CD4-positive, alpha-beta T cell (primary cell): Measurements from ENCODE around the gene SERPINB13. TPM values are rescaled to one million over a fixed set of nuclear protein-coding genes. Genes with fewer than 3 reads are reported as not detected.

ENCODE experiments used
- ATAC-seq: fragments of 200-7000 bp; cut with Tn5 transposase; one replicate; pipeline ENCODE4 v1.10.0; 2022; ENCODE audit warnings: mild to moderate bottlenecking; ENCODE audit not compliant: poor library complexity
- CTCF ChIA-PET: fragments of 350-600 bp; sonication (Branson Sonifier 250); formaldehyde crosslinking; loops from one replicate; lab custom pipeline; 2021; ENCODE audit warnings: antibody characterized with exemption, inconsistent platforms; lab: Charles Lee
- POLR2A ChIA-PET: fragments of 350-600 bp; sonication (Branson Sonifier 250); formaldehyde crosslinking; loops from one replicate; lab custom pipeline; 2021; ENCODE audit warnings: antibody characterized with exemption, inconsistent platforms; lab: Charles Lee
- DNase-seq, 14 experiments: peaks; one replicate each; pipeline ENCODE4 v3.0.0-alpha.2; 2013 to 2020; ENCODE audit warnings: mixed read lengths in 2 of 14
- H3K27ac ChIP-seq, 2 donors: one replicate each; pipeline versions ENCODE4 v1.5.1 to v1.7.0; 2013; ENCODE audit warnings: low read length in 2 of 2, low read depth in 1 of 2, mild to moderate bottlenecking in 1 of 2
- H3K27me3 ChIP-seq, 2 experiments: 1 replicate in 1 of 2; 2 replicates in 1 of 2; pipeline versions ENCODE4 v1.6.1 to v1.7.0; 2013; ENCODE audit warnings: low read length in 2 of 2, control low read depth in 1 of 2, mild to moderate bottlenecking in 1 of 2, moderate library complexity in 1 of 2; ENCODE audit not compliant: insufficient read depth in 2 of 2, control insufficient read depth in 1 of 2
- H3K36me3 ChIP-seq: one replicate; pipeline ENCODE4 v1.6.1; 2013; ENCODE audit warnings: low read length, control low read depth; ENCODE audit not compliant: insufficient read depth
- H3K4me1 ChIP-seq: one replicate; pipeline ENCODE4 v1.6.1; 2013; ENCODE audit warnings: low read length, control low read depth; ENCODE audit not compliant: insufficient read depth
- H3K4me3 ChIP-seq: one replicate; pipeline ENCODE4 v1.5.1; 2013; ENCODE audit warnings: mild to moderate bottlenecking, low read length, moderate library complexity
- H3K9me3 ChIP-seq, 2 experiments: 1 replicate in 1 of 2; 2 replicates in 1 of 2; pipeline versions ENCODE4 v1.6.1 to v1.7.0; 2013; ENCODE audit warnings: low read length in 2 of 2, mild to moderate bottlenecking in 2 of 2, control low read depth in 1 of 2, moderate library complexity in 1 of 2; ENCODE audit not compliant: control insufficient read depth in 1 of 2, insufficient read depth in 1 of 2
- H3K27ac Mint-ChIP-seq: one replicate; pipeline ENCODE4 v1.8.0; 2020; ENCODE audit warnings: mixed read lengths
- H3K27me3 Mint-ChIP-seq: one replicate; pipeline ENCODE4 v1.8.0; 2021; ENCODE audit warnings: mixed read lengths
- H3K36me3 Mint-ChIP-seq: one replicate; pipeline ENCODE4 v1.8.0; 2021; ENCODE audit warnings: low read depth, mixed read lengths
- H3K4me1 Mint-ChIP-seq: one replicate; pipeline ENCODE4 v1.8.0; 2021; ENCODE audit warnings: low read depth, mixed read lengths
- H3K4me3 Mint-ChIP-seq: one replicate; pipeline ENCODE4 v1.8.0; 2020; ENCODE audit warnings: mild to moderate bottlenecking, mixed read lengths
- H3K9me3 Mint-ChIP-seq: one replicate; pipeline ENCODE4 v1.8.0; 2020; ENCODE audit warnings: mixed read lengths
- intact Hi-C, 2 experiments: fragments of 100-400 bp; cut with DNase I in 1 of 2; cut with micrococcal nuclease in 1 of 2; formaldehyde crosslinking; loops; one replicate each; pipeline versions ENCODE4 v1.15.1 to v1.9.0; 2023 to 2025; cut with DNase I, micrococcal nuclease
- total RNA-seq, 174 experiments: library from RNA in 2 of 174; stranded (reverse) in 2 of 174; gene quantifications; one replicate each; pipeline ENCODE4 v1.2.3 and lab custom pipeline; 2021 to 2026
- TF ChIP-seq, protein P1 (sequence below): fragments of 200-600 bp; IDR thresholded peaks from one replicate; pipeline ENCODE4 v1.8.0; 2022; ENCODE audit warnings: antibody characterized with exemption, mild to moderate bottlenecking

SERPINB13 gene
- total RNA-seq, 2 experiments from 2014 or later: not detected

- no peak overlapping the region for H3K27ac ChIP-seq
- ChIA-PET POLR2A (no interaction called here), CTCF (no interaction called here)
- no peaks in the 10 kb centered on the region for H3K4me1 Mint-ChIP-seq
- H3K27me3 Mint-ChIP-seq: peaks cover 14% of the 10 kb centered on the region
- H3K9me3 ChIP-seq: no peaks in the 10 kb centered on the region
- H3K4me1 ChIP-seq: no peaks in the 10 kb centered on the region
- no peaks in the 10 kb centered on the region for H3K36me3 Mint-ChIP-seq
- H3K27me3 ChIP-seq: peaks cover 0 to 6% of the 10 kb centered on the region in 2 experiments
- no peak overlapping the region for H3K4me3 Mint-ChIP-seq
- H3K4me3 ChIP-seq: no peak overlapping the region
- no peaks in the 10 kb centered on the region for H3K36me3 ChIP-seq
- ATAC-seq (no peak), DNase-seq (no peak)
- TF ChIP-seq, protein P1, sequence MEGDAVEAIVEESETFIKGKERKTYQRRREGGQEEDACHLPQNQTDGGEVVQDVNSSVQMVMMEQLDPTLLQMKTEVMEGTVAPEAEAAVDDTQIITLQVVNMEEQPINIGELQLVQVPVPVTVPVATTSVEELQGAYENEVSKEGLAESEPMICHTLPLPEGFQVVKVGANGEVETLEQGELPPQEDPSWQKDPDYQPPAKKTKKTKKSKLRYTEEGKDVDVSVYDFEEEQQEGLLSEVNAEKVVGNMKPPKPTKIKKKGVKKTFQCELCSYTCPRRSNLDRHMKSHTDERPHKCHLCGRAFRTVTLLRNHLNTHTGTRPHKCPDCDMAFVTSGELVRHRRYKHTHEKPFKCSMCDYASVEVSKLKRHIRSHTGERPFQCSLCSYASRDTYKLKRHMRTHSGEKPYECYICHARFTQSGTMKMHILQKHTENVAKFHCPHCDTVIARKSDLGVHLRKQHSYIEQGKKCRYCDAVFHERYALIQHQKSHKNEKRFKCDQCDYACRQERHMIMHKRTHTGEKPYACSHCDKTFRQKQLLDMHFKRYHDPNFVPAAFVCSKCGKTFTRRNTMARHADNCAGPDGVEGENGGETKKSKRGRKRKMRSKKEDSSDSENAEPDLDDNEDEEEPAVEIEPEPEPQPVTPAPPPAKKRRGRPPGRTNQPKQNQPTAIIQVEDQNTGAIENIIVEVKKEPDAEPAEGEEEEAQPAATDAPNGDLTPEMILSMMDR: no peak
- H3K27ac Mint-ChIP-seq: no peak overlapping the region
- no peaks in the 10 kb centered on the region for H3K9me3 Mint-ChIP-seq
- intact Hi-C loops: no loop called here
These were observed 22.6 kb upstream of the SERPINB13 start for GRCh38 chr18:63564561-63564960.

DNA sequence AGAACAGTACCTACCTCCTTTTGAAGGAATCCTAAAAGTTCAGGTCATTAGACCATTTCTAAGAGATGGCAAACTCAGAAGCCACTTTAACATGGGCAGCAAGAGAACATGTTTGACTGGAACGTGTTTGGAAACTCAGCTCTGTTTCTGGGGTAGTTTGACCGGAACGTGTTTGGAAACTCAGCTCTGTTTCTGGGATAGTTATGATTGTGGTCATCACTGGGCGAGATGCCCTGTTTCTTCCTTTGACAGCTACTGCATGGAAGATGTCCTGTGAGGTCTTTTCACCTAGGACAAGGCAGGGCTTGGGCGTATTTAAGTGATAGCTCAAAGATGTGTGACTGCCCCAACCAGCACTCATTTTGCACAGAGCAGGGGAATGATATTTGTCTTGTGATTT, 19.9 kb upstream of the SERPINB13 start:
- TF ChIP-seq, protein P1: no peak
- ChIA-PET POLR2A (no interaction called here), CTCF (no interaction called here)
- Histone ChIP-seq H3K36me3 (no peaks in the 10 kb centered on the region), H3K27me3 (peaks cover 0 to 7% of the 10 kb centered on the region in 2 experiments), H3K9me3 (no peaks in the 10 kb centered on the region), H3K4me3 (no peak overlapping the region), H3K4me1 (no peaks in the 10 kb centered on the region), H3K27ac (no peak overlapping the region)
- H3K27me3 Mint-ChIP-seq: peaks cover 27% of the 10 kb centered on the region
- H3K4me3 Mint-ChIP-seq: no peak overlapping the region
- intact Hi-C loops: no loop called here
- DNase-seq (no peak), ATAC-seq (no peak)
- H3K27ac Mint-ChIP-seq: no peak overlapping the region
- H3K9me3 Mint-ChIP-seq: no peaks in the 10 kb centered on the region
- H3K36me3 Mint-ChIP-seq: no peaks in the 10 kb centered on the region
- no peaks in the 10 kb centered on the region for H3K4me1 Mint-ChIP-seq

DNA sequence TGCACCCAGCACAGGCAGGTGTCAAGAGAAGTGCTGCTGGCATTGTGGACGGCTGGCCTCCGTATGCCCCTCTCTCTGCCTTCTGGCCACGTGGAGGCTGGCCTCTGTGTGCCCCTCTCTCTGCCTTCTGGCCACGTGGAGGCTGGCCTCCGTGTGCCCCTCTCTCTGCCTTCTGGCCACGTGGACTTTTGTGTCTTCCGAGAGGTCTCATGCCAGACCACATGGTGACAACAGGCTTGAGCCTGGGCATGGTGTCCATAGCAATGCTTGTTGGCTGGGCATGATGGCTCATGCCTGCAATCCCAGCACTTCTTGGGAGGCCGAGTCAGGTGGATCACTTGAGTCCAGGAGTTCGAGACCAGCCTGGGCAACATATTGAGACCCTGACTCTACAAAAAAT, 19.3 kb upstream of the SERPINB13 start:
- peaks cover 30% of the 10 kb centered on the region for H3K27me3 Mint-ChIP-seq
- ChIA-PET POLR2A (no interaction called here), CTCF (no interaction called here)
- no peak overlapping the region for H3K27ac Mint-ChIP-seq
- DNase-seq (no peak), ATAC-seq (no peak)
- no peaks in the 10 kb centered on the region for H3K36me3 ChIP-seq
- H3K9me3 Mint-ChIP-seq: no peaks in the 10 kb centered on the region
- no peak overlapping the region for H3K27ac ChIP-seq
- peaks cover 0 to 7% of the 10 kb centered on the region in 2 experiments for H3K27me3 ChIP-seq
- intact Hi-C loops: no loop called here
- H3K4me3 Mint-ChIP-seq: no peak overlapping the region
- no peak overlapping the region for H3K4me3 ChIP-seq
- H3K4me1 Mint-ChIP-seq: no peaks in the 10 kb centered on the region
- TF ChIP-seq, protein P1: no peak
- no peaks in the 10 kb centered on the region for H3K4me1 ChIP-seq
- H3K9me3 ChIP-seq: no peaks in the 10 kb centered on the region
- H3K36me3 Mint-ChIP-seq: no peaks in the 10 kb centered on the region
